MM.1S (cell line): ENCODE results near the gene FHDC1.
A peak's percentile ranks its signal among the peaks of the same experiment; 100 is the strongest.

ENCODE experiments used
- DNase-seq: peaks from one replicate; pipeline ENCODE4 v3.0.0-alpha.2; 2015
- H2AFZ ChIP-seq: fragments of 300-600 bp; sonication (generic); 2 replicates; pipeline ENCODE4 v1.6.0; 2016; ENCODE audit warnings: antibody characterized with exemption, low read length
- H3F3A ChIP-seq: fragments of 300-600 bp; sonication (generic); 2 replicates; pipeline ENCODE4 v1.6.1; 2016; ENCODE audit warnings: mild to moderate bottlenecking, antibody characterized with exemption, low read length, moderate library complexity, mixed read lengths; ENCODE audit not compliant: insufficient read depth
- H3K27ac ChIP-seq: fragments of 300-600 bp; sonication (generic); 2 replicates; pipeline ENCODE4 v1.5.1; 2016; ENCODE audit warnings: mild to moderate bottlenecking, low read length
- H3K27me3 ChIP-seq: fragments of 300-600 bp; sonication (generic); replicated peaks from 2 replicates; pipeline ENCODE4 v1.6.0; 2016; ENCODE audit warnings: low read length; ENCODE audit not compliant: insufficient read depth
- H3K36me3 ChIP-seq: fragments of 300-600 bp; sonication (generic); replicated peaks from 2 replicates; pipeline ENCODE4 v1.6.1; 2016; ENCODE audit warnings: mild to moderate bottlenecking, low read length, mixed read lengths; ENCODE audit not compliant: insufficient read depth
- H3K4me1 ChIP-seq: fragments of 300-600 bp; sonication (generic); 2 replicates; pipeline ENCODE4 v1.6.1; 2016; ENCODE audit warnings: low read length, mixed read lengths
- H3K4me2 ChIP-seq: fragments of 300-600 bp; sonication (generic); 2 replicates; pipeline ENCODE4 v1.6.0; 2016; ENCODE audit warnings: low read depth, low read length
- H3K4me3 ChIP-seq: fragments of 300-600 bp; sonication (generic); 2 replicates; pipeline ENCODE4 v1.5.1; 2016; ENCODE audit warnings: low read length, mixed read lengths
- H3K79me2 ChIP-seq: fragments of 300-600 bp; sonication (generic); 2 replicates; pipeline ENCODE4 v1.6.1; 2016; ENCODE audit warnings: mixed run types, low read length, mixed read lengths
- H3K9ac ChIP-seq: fragments of 300-600 bp; sonication (generic); 2 replicates; pipeline ENCODE4 v1.6.1; 2016; ENCODE audit warnings: low read length, mixed read lengths
- H3K9me2 ChIP-seq: fragments of 300-600 bp; sonication (generic); replicated peaks from 2 replicates; pipeline ENCODE4 v1.6.1; 2016; ENCODE audit warnings: mild to moderate bottlenecking, low read length, mixed read lengths; ENCODE audit not compliant: insufficient read depth
- H3K9me3 ChIP-seq: fragments of 300-600 bp; sonication (generic); replicated peaks from 2 replicates; pipeline ENCODE4 v1.6.1; 2016; ENCODE audit warnings: mild to moderate bottlenecking, low read length, mixed read lengths; ENCODE audit not compliant: insufficient read depth
- H4K20me1 ChIP-seq: fragments of 300-600 bp; sonication (generic); 2 replicates; pipeline ENCODE4 v1.6.1; 2016; ENCODE audit warnings: mild to moderate bottlenecking, low read length, moderate library complexity, mixed read lengths; ENCODE audit not compliant: insufficient read depth
- CTCF ChIP-seq: fragments of 300-600 bp; sonication (generic); IDR thresholded peaks from 2 replicates; pipeline ENCODE4 v1.5.1; 2016; ENCODE audit warnings: antibody characterized with exemption, low read length, mixed read lengths
- EZH2 ChIP-seq: fragments of 300-600 bp; sonication (generic); optimal IDR thresholded peaks from 2 replicates; pipeline ENCODE3; 2017; ENCODE audit warnings: low read depth, mild to moderate bottlenecking, antibody characterized with exemption, low read length, mixed read lengths
- EZH2phosphoT487 ChIP-seq: fragments of 300-600 bp; sonication (generic); IDR thresholded peaks from 2 replicates; pipeline ENCODE4 v1.6.1; 2018; ENCODE audit warnings: antibody characterized with exemption, low read length

Gene FHDC1

GRCh38 chr4:152937336-152938236 is 1.5 kb downstream of the FHDC1 start:
- peak overlapping the region; percentile 75 for H2AFZ ChIP-seq
- no peaks in the 10 kb centered on the region for H3K9me3 ChIP-seq
- H3K9me2 ChIP-seq, result no peaks in the 10 kb centered on the region
- peak; percentile 32 for DNase-seq
- no peaks in the 10 kb centered on the region for H3K36me3 ChIP-seq
- no peaks in the 10 kb centered on the region for H3K4me1 ChIP-seq
- peak overlapping the region; percentile 98 for H3K4me2 ChIP-seq
- TF ChIP-seq EZH2phosphoT487 (no peak), EZH2 (no peak), CTCF (no peak)
- H3K27me3 ChIP-seq, result no peaks in the 10 kb centered on the region; the same call in 1 of the 2 replicates
- no peaks in the 10 kb centered on the region for H3K79me2 ChIP-seq
- no peak overlapping the region for H3K27ac ChIP-seq
- H3K9ac ChIP-seq, result no peak overlapping the region; the same call in 1 of the 2 replicates
- peak overlapping the region; percentile 86 for H3K4me3 ChIP-seq
- H3F3A ChIP-seq, result peaks cover 15% of the 10 kb centered on the region
- no peaks in the 10 kb centered on the region for H4K20me1 ChIP-seq

DNA sequence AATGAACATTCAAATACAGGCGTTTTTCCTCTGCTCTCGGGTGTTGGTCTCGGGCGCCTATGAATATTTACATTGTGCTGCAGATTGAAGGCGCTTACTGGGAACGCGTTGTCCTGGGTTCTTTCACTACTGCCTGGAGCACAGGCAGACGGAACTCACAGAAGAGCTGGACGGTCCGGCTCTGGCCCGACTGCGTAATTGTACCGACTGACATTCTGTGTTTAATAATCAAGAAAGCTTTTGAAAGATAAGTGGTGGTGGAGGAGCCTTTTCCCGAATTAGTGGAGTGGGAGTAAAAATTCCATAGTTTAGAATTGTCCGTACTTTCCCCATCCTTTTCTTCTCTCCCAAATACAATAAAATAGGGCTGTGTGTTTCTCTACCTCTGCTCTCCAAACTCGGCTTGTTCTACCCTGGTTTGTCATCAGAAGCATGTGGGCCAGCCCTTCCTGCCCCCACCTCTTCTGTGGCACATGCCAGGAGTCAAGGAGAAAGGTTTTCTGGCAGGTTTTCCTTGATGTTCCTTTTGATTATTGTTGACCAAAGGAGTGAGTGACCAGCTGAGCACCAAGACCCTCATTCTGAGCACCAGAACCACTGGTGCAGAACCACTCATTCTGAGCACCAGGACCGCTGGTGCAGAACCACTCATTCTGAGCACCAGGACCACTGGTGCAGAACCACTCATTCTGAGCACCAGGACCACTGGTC is 2.3 kb downstream of the FHDC1 start:
- peak overlapping the region; percentile 62 for H3K4me3 ChIP-seq
- no peaks in the 10 kb centered on the region for H3K36me3 ChIP-seq
- DNase-seq, result no peak
- H3K9ac ChIP-seq, result no peak overlapping the region
- no peak overlapping the region for H3K27ac ChIP-seq
- H3K4me1 ChIP-seq, result no peaks in the 10 kb centered on the region
- no peaks in the 10 kb centered on the region; the same call in 1 of the 2 replicates for H3K27me3 ChIP-seq
- no peaks in the 10 kb centered on the region for H3K9me2 ChIP-seq
- H2AFZ ChIP-seq, result no peak overlapping the region
- no peaks in the 10 kb centered on the region for H3K9me3 ChIP-seq
- peaks cover 15% of the 10 kb centered on the region for H3F3A ChIP-seq
- no peak for TF ChIP-seq CTCF
- no peak for TF ChIP-seq EZH2phosphoT487
- TF ChIP-seq EZH2, result no peak
- no peaks in the 10 kb centered on the region for H4K20me1 ChIP-seq
- no peaks in the 10 kb centered on the region for H3K79me2 ChIP-seq
- peak overlapping the region; percentile 82 for H3K4me2 ChIP-seq

GRCh38 chr4:152939621-152940020 is 3.5 kb downstream of the FHDC1 start:
- no peaks in the 10 kb centered on the region; the same call in 1 of the 2 replicates for H3K27me3 ChIP-seq
- DNase-seq, result no peak
- TF ChIP-seq EZH2 (no peak), CTCF (no peak), EZH2phosphoT487 (no peak)

More at GRCh38 chr4:152939621-152940020, 3.5 kb downstream of the FHDC1 start:
- no peak overlapping the region for H3K4me3 ChIP-seq
- peaks cover 15% of the 10 kb centered on the region for H3F3A ChIP-seq
- no peaks in the 10 kb centered on the region for H3K36me3 ChIP-seq
- H3K9ac ChIP-seq, result no peak overlapping the region
- H3K4me1 ChIP-seq, result no peaks in the 10 kb centered on the region
- H3K9me2 ChIP-seq, result no peaks in the 10 kb centered on the region
- H3K27ac ChIP-seq, result no peak overlapping the region
- no peaks in the 10 kb centered on the region for H4K20me1 ChIP-seq
- no peak overlapping the region for H3K4me2 ChIP-seq
- no peaks in the 10 kb centered on the region for H3K9me3 ChIP-seq
- H2AFZ ChIP-seq, result no peak overlapping the region
- H3K79me2 ChIP-seq, result no peaks in the 10 kb centered on the region
